HG03432 (cell line): Measurements from ENCODE around the gene BCHE.
"Not testable (repeated sequence)": the region's sequence is repeated elsewhere in the genome, so short reads cannot be mapped to it uniquely, and the experiment has no call there.

Experiments
- ATAC-seq: cut with Tn5 transposase; IDR thresholded peaks from one replicate; pipeline ENCODE4 v1.9.1; 2021; ENCODE audit warnings: mild to moderate bottlenecking, moderate library complexity; ENCODE audit not compliant: unreplicated experiment

BCHE gene

GRCh38 chr3:165817160-165817709 is 20.0 kb downstream of the BCHE start:
- ATAC-seq, result no peak

- no peak for ATAC-seq
These were observed 21.0 kb downstream of the BCHE start for GRCh38 chr3:165816209-165816608.

GRCh38 chr3:165815682-165816081 is 21.5 kb downstream of the BCHE start:
- no peak for ATAC-seq

- ATAC-seq, result no peak
These were observed 22.8 kb downstream of the BCHE start for GRCh38 chr3:165814380-165814779.

GRCh38 chr3:165807937-165808336 is 29.3 kb downstream of the BCHE start:
- not testable (repeated sequence) for ATAC-seq

GRCh38 chr3:165805946-165806561 is 31.2 kb downstream of the BCHE start:
- ATAC-seq, result peak; percentile 85

- ATAC-seq, result no peak
These were observed 33.8 kb downstream of the BCHE start for GRCh38 chr3:165803471-165803870.

- ATAC-seq, result peak; percentile 71
These were observed 36.3 kb downstream of the BCHE start for GRCh38 chr3:165800970-165801369.

GRCh38 chr3:165799026-165799425 is 38.2 kb downstream of the BCHE start:
- no peak for ATAC-seq

GRCh38 chr3:165797551-165797950 is 39.7 kb downstream of the BCHE start:
- ATAC-seq, result no peak

- ATAC-seq, result no peak
These were observed 40.5 kb downstream of the BCHE start for GRCh38 chr3:165796701-165797100.

- ATAC-seq, result no peak
These were observed 48.7 kb downstream of the BCHE start for GRCh38 chr3:165788531-165788930.

- ATAC-seq, result no peak
These were observed 51.2 kb downstream of the BCHE start for GRCh38 chr3:165786013-165786412.

GRCh38 chr3:165784337-165784736 is 52.9 kb downstream of the BCHE start:
- ATAC-seq, result no peak

GRCh38 chr3:165783383-165783782 is 53.8 kb downstream of the BCHE start:
- ATAC-seq, result no peak

- ATAC-seq, result no peak
These were observed 58.3 kb downstream of the BCHE start for GRCh38 chr3:165778891-165779290.

GRCh38 chr3:165778456-165778855 is 58.8 kb downstream of the BCHE start:
- ATAC-seq, result no peak

GRCh38 chr3:165775824-165776223 is 61.4 kb downstream of the BCHE start:
- no peak for ATAC-seq

- ATAC-seq, result no peak
These were observed 66.4 kb downstream of the BCHE start for GRCh38 chr3:165770781-165771180.

- no peak for ATAC-seq
These were observed 68.5 kb downstream of the BCHE start for GRCh38 chr3:165768680-165769079.

GRCh38 chr3:165759041-165759440 is 78.2 kb downstream of the BCHE start:
- no peak for ATAC-seq

GRCh38 chr3:165755571-165755970 is 81.7 kb downstream of the BCHE start:
- no peak for ATAC-seq
